ENCODE results near the gene MYO1D. TPM values are rescaled to one million over a fixed set of nuclear protein-coding genes. Genes with fewer than 3 reads are reported as not detected.
A peak's percentile ranks its signal among the peaks of the same experiment; 100 is the strongest.
"Not testable (repeated sequence)": the region's sequence is repeated elsewhere in the genome, so short reads cannot be mapped to it uniquely, and the experiment has no call there.

MYO1D gene
- total RNA-seq, 1 experiment from 2014 or later = 41.2 TPM

DNA sequence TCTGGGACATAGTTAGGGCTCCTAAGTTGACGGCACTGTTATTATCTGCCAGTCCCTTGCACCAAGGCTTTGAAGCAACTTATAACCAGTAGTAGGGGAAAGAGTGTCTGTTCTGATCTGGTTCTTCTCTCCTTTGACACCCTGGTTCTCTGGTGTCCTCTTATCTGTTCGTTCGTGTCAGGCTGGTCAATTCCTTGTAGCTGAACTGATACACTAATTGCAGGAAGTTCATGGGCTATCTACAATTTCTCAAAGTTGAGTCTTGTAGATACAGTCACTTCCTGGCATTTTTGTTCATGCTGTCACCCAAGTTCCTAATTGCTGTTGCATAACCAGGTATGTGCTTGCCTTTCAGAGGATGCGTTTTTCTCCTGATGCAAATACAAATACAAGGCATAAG, 17.3 kb upstream of the MYO1D start:
- DNase-seq (ENCODE audit: low read depth) = no peak

DNA sequence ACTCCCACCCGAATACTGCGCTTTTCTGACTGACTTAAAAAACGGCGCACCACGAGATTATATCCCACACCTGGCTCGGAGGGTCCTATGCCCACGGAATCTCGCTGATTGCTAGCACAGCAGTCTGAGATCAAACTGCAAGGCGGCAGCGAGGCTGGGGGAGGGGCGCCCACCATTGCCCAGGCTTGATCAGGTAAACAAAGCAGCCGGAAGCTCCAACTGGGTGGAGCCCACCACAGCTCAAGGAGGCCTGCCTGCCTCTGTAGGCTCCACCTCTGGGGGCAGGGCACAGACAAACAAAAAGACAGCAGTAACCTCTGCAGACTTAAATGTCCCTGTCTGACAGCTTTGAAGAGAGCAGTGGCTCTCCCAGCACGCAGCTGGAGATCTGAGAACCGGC, 10.5 kb upstream of the MYO1D start:
- DNase-seq (ENCODE audit: low read depth) = not testable (repeated sequence)

- not testable (repeated sequence) for DNase-seq (ENCODE audit: low read depth)
Observed at GRCh38 chr17:32886951-32887350, 10.0 kb upstream of the MYO1D start.

DNA sequence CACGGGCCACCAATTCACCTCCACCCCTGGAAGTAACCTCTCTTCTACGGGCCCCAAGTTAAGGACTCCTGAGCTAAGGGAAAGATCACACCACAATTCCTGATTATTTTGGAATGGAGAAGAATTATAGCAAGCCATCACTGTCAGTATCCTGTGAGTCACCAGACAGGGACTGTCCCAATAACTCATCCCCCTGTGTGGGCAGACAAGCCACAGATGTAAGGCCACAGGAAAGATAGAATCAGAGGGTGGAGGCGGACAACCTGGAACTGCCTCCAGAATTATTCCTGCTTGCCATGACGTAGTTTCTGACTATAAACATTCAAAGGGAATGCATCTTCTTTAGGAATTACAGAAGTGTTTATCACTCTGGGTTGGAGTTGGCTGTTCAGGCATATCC, 5.8 kb upstream of the MYO1D start:
- peak; percentile 69 for DNase-seq (ENCODE audit: low read depth)

GRCh38 chr17:32882029-32882428, 5.1 kb upstream of the MYO1D start:
- DNase-seq (ENCODE audit: low read depth) = no peak

DNA sequence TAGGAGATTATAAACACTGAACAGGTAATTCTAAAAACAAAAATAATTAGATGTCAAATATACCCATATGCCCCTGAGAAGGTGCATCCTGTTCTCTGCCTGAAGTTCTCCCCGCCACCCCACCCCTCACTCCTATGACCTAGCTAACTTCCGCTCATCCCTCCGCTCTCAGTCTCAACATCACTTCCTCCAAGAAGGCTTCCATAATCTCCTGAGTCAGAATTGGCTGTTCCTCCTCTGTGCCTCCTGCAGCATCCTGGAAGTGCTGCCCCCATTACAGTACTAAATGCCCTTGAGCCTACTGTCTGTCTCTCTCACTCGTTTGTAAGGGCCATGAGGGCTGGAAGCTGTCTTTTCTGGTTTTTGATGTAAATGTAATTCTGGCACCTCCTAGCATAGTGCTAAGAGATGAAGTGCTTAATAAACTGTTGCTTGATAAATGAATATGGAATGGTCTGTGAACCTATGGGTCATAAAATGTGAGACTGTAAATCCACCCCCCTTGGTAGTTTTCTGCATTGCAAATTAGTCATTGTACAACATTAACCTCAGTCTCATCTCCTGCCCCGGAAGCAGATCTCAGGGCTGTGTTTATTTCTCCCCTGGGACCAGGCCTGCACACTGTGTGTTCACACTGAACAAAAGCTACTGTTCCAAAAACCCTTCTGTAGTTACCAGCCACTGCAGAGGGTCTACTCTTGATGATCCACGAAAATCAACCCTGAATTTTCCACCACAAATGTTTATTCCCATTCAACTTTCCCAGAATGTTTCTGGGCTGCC, 3.9 kb upstream of the MYO1D start:
- no peak for DNase-seq (ENCODE audit: low read depth)

DNA sequence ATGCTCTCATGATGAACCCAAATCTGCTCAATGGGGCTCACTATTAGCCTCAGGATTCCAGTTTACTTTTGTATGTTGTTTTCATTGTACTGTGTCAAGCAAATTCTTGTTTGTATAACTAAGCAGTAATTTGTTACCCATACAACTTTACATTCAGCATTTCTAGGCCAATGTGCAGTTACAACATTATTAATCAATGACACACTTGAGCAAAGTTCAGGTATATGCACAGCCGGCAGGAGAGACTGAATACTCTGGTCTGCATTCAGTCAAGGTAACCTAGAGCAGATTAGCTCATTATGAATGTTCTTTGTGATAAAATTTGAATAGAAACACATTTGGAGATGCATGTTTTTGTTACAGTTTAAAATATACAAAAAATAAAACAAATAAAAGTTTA, 2.2 kb upstream of the MYO1D start:
- no peak for DNase-seq (ENCODE audit: low read depth)

DNA sequence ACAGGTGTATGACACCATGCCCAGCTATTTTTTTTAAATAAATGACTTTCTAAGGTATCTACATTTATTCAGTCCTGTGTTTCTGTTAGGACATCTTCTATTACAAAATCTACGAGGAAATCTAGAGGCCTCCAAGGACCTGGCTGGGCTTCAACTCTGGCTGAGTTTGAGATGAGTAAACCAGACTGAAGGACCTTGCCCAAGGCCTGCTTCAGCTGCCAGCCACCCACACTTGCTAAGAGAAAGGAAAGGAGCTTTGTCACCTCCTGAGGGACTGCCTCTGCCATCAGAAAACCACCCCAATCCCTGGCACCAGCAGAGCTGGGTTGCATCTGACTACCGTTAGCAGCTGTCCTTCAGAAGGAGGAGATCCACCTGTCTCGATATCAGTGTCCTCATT, 1.3 kb upstream of the MYO1D start:
- peak; percentile 53 for DNase-seq (ENCODE audit: low read depth)

DNA sequence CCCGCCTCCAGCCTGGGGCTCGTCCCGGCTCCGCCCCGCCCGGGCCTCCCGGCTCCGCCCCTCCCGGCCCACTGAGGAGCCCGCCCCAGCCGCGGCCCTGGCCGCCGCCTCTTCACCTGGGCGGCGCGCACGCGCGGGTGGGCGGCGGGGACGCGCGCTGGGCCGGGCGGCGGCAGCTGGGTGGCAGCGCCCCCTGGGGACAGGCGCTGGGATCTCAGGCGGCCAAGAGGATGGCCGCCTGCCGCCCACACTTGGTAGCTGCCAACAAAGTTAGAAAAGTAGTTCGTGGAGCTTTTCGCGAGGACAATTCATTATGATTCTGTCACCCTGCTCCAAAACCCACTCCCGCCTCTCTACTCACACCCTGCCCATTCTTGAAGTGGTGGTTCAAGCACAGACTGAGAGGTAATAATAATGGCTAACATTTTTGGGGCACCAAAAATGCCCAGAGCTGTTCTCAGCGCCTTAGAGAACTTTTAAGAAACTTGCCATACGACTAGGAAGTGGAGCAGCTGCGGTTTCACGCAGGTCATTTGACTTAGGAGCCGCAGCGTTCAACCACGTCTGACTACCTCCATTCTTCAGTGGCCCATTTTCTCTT, 340 bp upstream of the MYO1D start:
- DNase-seq (ENCODE audit: low read depth) = peak; percentile 85

DNA sequence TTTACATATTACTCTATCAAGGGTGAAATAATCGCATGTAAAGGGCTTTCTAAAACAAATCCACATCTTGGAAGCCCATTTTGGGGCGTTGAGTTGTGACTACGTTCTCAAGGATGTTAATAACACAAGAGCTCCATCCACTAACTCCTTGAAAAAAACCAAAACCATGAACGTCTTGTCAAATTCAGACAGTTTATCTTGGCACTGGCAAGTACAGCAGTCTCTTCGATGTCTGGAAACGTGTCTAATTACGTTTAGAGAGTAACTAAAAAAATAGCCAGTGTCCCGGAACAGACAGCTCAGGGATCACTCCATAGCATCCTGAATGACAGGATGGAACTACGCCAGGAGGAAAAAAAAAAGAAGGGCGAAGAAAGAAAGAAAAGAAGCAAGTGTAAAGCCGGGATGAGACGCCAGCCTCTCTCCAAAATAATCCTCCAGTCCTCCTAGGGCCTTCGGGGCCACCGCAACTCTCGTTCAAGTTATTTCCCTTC, 954 bp downstream of the MYO1D start:
- DNase-seq (ENCODE audit: low read depth) = peak; percentile 24

DNA sequence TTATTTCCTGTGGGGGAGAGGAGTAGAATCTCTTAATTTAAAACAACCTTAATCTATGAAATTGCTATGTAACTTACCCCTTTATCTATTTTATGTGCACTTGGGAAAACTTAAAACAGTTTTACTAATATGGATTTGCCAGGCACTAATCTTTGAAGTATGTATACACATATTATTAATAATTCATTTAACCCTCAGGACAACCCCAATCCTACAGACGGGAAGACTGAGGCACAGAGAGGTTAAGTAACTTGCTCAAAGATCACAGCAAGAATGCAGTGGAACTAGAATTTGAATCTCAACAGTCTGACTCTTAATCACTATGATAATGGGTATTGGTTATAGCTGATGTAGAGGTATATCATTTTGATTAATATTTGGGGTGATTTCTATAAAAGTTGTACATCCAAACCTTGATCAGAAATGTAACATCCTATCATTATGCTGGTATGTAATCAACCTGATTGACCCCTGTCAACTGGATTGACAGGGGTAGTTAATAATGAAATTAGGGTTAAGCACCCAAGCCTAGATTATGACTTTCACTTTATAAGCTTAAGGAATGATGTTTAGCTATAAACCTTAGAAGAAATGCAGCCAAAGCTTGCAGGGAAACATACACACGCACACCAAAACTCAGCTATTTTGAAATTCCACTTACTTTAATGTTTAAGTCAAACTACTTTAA, 1.6 kb downstream of the MYO1D start:
- DNase-seq (ENCODE audit: low read depth) = no peak

DNA sequence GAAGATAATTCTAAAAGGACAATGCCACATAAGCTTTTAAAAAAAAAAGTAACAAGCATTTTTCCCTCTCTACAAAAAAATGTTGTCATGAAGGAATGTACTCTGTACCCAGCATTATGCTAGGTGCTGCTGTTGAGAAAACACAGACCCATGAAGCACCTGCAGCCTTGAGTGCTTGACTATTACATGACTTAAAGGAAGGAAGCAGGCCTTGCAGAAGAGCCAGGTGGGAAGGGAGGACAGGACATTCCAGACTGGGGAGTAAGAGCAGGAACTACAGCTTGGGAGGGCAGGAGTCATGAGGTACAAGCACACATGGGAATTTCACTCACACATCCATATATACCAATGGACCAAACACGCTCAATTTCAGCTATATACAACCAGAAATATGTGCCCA, 3.8 kb downstream of the MYO1D start:
- DNase-seq (ENCODE audit: low read depth) = no peak

- peak; percentile 15 for DNase-seq (ENCODE audit: low read depth)
Observed at GRCh38 chr17:32871746-32872145, 5.2 kb downstream of the MYO1D start.

DNA sequence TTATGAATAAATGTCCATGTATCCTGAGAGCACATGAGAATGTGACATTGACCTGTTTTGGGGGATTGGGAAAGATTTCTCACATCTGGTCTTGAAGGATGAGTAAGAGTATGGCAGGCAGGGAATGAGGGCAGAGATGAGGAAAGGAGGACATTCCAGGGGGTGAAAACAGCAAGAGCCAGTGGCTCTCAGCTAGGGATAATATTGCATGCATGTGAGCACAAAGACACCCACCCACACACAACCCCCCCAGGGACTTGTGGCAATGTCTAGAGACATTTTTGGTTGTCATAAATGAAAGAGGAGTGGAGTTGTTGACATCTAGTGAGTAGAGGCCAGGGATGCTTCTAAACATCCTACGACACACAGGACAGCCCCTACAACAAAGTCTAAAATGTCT, 6.0 kb downstream of the MYO1D start:
- peak; percentile 76 for DNase-seq (ENCODE audit: low read depth)

GRCh38 chr17:32870027-32870670, 6.8 kb downstream of the MYO1D start:
- DNase-seq (ENCODE audit: low read depth) = peak; percentile 74

- DNase-seq (ENCODE audit: low read depth) = peak; percentile 24
Observed at GRCh38 chr17:32869345-32870026, 7.4 kb downstream of the MYO1D start.

- no peak for DNase-seq (ENCODE audit: low read depth)
Observed at GRCh38 chr17:32865141-32865540, 11.8 kb downstream of the MYO1D start.

- DNase-seq (ENCODE audit: low read depth) = no peak
Observed at GRCh38 chr17:32863559-32863958, 13.4 kb downstream of the MYO1D start.

GRCh38 chr17:32862940-32863339, 14.0 kb downstream of the MYO1D start:
- DNase-seq (ENCODE audit: low read depth) = no peak

DNA sequence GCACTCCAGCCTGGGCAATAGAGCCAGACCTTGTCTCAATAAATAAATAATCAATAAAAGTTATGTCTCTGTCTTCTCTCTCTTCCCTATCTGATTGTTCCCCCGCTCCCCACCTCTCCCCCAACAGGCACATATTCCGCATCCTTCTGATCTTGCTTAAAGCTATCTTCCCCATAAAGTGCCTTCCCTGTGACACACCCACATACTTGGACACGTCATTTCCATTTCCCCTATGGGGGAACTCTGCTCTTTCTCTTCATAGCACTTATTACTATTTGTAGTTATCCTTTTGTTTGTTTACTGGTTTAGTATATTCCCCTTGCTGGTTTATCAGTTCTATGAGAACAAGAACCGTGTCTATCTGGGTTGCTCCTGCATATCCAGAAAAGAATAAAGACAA, 14.9 kb downstream of the MYO1D start:
- DNase-seq (ENCODE audit: low read depth) = no peak

DNA sequence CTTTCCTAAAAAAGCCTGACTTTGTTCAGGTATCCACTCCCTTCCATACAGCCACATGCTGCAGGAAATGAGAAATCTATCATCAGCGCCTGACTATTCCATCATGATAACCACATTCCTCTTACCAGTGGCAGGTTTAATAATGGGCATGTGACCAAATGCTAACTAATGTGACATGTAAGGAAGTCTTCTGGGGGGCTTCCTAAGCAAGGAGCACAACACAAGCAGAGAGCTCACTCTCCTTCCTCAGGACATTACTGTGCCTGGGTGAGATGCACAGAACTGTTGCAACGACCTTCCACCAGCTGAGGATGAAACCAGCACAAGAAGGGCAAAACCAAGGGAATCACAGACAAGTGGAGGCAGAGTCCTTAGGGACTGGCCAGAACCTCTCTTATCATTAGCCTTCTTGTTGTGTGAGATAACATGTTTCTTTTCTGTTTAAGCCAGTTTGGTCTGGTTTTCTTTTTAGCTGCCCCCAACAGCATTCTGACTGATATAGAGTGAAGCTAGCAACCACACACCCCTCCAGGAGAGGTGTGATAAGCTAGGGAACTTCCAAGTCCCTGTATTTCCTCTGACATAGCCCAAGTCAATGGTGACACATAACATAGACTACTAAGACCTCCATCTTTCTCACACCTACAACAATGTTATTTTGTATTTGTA, 16.9 kb downstream of the MYO1D start:
- DNase-seq (ENCODE audit: low read depth) = no peak

Data from RPMI7951 (cell line).